GM21529 (cell line): Measurements from ENCODE around the gene JUP.

Source experiments
- ATAC-seq: cut with Tn5 transposase; IDR thresholded peaks from one replicate; pipeline ENCODE4 v1.9.1; 2021; ENCODE audit not compliant: unreplicated experiment

The JUP gene

DNA sequence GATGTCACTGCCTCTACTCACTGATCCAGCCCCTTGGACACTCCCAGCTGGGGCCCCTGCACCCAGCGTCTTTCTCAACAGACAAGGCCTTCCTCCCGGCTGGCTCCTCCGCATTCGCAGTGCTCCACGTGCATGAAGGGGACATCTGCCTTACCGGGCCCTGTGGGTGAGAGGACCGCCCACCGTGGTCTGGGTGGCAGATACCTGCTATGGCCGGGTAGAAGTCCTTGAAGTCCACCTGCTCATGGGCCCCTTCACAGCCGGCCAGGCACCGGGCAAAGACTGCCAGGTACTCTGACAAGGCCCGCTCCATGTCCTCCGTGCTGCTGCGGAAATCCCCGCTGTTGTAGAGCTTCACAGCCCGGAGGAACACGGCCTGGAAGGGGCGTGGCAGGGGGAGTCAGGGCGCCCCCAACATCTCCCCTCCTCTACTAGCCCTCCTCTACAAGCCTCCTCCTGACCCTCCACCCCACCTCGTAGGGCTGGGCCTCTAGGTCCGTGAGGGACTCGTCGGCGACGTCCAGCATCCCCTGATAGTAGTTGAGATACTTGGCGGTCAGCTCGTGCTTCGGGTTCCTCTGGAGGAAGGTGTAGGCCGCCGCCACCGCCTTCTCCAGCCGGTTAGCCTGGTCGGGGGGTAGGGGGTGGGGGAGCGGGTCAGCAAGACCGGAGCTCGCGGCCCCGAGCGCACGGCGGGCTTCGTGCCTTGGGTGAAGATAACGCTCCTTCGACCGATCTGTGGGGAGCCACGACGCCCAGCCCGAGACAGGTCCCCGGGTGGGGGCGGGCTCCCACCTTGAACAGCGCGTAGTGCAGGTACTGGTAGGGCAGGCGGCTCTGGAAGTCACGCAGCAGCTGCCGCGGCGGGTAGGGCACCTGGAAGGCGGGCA lies 24.4 kb upstream of the JUP start:
- no peak for ATAC-seq

DNA sequence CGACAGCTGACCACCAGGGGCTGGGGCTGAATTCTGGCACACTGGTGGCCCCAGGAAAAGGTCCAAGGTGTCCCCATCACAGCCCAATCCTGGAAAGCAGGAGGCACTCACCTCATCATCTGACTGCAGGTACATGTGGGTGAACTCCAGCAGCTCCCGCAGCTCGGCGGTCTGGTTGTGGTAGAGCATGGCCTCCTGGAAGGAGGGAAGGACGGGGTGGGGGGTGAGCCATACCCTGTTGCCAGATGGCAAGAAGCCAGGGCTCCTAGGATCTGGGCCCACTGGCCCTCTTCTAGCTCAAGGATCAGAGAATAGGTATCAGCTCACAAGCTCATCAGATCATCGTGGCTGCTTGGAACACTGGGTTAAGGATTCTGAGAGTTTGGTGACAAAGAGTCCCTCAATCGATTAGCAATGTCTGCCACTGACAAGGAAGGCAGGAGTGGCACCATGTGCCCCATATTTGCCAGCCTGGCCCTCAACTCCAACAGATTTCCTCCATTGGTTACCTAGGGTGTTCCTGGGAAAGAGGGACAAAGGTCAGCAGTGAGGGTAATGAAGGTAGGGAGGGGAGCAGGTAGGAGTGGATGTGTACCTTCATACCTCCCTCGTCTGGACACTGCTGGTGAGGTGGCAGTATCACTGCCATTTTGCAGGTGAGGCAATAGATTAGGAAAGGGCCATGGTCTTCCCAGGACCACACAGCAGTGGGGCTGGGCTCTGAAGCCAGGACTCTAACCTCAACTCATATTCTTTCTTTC lies 20.4 kb upstream of the JUP start:
- ATAC-seq, result no peak

DNA sequence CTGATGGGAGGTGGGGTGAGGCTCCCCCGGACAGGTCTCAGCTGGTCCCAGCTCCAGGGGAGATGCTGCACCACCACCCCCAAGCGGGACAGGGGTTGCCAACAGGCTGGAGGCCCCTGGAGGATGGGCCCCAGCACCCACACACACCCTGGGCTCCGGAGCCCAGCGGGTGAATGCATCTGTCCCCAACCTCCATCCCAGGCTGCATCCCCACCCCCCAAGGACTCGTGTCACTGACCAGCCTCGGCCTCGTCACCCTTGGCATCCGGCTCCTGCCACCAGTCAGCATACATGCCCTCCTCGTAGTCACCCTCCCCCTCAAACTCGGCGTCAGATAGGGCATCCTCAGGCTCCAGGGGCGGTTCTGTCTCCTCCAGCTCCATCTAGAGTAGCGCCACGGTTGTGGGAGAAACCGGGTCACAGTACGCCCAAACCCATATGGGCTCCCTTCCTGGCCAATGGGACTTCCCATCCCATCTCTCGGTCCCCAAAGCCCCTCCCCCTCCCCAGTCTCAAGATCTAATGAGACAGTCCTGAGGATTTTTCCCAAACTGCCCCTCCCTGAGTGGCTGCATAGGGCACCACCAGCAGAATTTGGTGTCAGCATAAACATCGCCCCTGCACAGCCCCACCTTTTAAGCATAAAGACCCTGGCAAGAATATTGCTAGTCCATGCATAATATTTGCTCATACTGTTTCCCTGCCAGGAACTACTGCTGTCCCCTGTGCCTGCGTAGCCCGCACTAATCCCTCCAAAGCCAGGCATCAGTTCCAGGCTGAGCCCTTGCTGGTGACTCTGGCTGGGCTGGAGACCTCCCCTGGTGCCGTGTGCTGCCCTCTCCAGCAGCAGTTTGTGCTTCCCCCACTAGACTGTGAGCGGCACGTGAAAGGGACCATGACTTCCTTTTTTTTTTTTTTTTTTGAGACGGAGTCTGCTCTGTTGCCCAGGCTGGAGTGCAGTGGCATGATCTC lies 16.8 kb upstream of the JUP start:
- no peak for ATAC-seq

DNA sequence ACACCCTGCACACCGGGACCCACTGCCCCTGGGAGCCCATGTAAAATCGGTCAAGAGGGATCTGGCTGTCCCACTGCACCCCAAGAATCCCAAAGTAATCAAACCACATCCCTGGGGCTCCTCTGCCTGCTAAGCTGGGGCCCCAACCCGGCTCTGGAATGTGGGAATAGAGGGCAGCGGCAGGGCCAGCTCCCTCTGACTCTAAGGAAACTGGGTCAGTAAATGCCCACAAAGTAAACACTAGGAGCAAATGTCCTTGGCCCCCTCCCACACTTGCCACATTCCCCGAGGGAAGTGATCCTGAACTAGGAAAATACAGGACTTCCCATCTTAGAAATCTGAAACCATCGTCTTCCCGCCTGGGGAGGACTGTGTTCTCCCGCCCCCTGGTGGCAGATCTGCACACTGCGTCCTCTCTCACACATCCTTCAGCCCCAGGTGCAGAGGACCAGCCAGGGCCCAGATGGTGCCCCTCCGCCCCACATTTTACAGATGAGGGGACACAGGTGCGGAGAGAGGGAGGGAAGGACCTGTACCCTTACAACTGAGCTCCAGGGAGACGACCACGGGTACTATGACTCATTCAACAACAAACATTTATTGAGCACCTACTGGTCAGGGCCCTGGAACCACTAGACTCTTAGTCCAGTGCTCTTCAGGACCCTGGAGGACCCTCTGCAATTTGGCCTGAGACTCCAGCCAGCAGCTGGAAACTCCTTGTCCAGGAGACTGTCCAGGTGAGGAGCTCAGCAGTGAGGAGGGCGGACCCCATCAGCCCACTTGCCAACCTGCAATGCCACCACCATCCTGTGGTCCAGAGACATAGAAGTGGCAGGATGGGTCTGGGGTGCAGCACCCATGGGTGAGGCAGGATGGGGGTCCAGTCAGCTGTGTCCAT lies 15.1 kb upstream of the JUP start:
- no peak for ATAC-seq

DNA sequence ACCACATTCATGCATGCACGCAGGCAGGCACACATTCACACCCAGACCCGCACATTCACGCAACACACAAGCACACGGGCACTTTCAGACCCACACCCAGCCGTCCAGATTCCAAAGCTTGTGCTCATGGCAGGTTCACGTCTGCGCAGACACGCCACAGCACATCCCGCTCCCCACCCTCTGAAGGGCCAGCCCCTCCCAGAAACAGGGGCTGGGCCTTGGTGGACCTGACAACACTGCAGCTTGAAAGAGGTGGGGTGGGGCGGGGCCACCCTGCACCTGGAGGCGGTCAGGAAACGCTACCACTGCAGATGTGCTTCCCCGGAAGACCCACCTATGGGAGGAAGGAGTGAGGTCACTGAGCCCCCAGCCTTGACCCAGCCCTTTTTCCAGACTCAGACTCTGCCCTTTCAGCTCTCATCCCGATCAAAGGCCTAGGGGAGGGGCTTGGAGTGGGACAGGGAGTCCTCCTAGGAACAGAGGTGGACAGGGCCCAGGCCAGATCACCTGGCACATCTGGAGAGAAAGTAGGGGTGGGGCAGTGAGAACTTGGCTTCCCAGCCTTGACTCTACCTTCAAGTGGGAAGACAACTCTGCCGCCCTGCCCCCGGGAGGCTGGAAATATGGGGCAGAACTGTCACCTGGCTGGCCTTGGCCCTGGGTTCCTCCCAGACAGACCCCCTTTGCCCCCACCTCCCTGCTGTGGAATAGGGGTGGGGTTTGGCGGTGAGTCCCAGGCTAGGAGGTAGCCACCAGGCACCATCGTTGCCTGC lies 14.3 kb upstream of the JUP start:
- ATAC-seq, result no peak

DNA sequence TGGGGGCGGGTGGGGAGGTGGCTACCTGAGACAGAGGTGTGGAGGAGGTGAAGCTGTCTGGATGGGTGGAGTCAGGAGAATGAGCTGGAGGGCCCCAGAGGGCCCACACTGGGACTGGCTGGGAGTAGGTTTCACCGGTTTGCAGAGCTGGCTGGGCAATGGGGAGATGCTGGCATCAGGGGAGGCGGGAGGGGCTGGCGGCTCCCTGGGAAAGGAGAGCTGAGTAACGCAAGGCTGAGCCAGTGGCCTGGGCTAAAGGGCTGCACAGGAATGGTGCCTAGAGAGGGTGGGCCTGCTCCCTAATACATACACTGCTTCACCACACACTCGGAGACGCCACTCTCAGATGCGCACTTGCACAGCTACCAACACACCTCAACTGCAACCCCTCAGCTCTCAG lies 12.9 kb upstream of the JUP start:
- ATAC-seq, result no peak

DNA sequence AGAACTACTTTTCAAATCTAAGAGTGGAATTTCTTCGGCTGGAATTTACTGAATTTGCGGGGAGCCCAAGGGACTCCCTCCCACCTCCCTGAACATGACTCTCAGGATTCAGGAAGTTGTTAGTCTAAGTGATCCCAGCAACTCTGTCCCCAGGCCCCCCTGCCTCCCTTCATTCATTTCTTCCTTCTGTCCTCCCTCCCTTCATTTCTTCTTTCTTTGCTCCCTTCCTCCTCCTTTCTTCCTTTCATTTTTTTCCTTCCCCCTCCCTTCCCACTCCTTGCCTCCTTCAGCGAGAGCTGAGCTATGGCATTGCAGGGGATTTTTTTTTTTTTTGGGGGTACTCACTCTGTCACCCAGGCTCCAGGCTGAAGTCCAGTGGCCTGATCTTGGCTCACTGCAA lies 10.9 kb upstream of the JUP start:
- no peak for ATAC-seq

DNA sequence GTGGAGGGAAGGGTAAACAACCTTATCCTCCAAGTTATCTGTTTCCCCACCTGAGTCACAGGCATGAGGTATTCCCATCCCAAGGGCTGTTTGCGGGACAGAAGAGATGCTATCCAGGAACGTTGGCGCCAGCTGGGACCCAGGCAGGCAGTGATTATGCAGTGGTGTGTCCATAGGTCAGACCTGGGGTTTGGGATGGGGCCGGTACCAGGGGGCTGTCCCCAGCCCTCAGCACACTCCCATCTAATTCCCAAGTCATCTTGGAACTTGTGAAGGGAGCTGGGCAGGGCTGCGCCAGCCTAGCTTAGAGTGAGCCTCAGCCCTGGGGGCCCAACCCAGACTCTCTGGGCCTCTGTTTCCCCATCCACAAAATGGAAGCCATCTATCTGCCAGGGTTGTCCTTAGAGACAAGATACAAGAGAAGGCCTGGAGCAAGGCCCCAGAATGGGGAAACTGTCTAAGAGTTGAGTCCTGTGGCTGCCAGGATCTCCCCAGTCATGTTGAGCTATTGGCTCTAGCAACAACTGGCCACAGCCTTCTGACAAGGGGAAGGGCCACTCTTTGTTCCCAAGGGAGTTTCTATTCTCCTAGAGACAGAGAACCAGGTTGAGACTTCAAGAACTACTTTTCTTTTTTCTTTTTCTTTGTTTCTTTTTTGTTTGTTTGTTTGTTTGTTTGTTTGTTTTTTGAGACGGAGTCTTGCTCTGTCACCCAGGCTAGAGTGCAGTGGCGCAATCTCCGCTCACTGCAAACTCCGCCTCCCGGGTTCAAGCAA lies 9.8 kb upstream of the JUP start:
- ATAC-seq, result no peak

DNA sequence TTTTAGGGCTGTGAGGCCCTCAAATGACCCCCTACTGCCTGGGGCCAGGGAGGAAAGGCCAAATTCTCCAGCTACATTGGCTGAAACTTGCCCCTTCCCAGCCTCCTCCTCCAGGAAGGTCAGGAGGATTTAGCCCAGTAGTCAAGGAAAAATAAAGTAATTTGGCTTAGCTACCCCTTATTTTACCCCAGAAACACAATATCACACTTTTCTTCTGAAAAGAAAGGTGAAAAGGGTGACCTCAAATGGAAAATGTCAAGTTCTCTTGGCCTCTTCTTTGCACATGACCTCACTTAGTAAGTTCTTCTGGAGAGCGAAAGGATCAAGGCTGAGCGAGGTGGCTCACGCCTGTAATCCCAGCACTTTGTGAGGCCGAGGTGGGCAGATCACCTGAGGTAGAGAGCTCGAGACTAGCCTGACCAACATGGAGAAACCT lies 8.0 kb upstream of the JUP start:
- ATAC-seq, result no peak

DNA sequence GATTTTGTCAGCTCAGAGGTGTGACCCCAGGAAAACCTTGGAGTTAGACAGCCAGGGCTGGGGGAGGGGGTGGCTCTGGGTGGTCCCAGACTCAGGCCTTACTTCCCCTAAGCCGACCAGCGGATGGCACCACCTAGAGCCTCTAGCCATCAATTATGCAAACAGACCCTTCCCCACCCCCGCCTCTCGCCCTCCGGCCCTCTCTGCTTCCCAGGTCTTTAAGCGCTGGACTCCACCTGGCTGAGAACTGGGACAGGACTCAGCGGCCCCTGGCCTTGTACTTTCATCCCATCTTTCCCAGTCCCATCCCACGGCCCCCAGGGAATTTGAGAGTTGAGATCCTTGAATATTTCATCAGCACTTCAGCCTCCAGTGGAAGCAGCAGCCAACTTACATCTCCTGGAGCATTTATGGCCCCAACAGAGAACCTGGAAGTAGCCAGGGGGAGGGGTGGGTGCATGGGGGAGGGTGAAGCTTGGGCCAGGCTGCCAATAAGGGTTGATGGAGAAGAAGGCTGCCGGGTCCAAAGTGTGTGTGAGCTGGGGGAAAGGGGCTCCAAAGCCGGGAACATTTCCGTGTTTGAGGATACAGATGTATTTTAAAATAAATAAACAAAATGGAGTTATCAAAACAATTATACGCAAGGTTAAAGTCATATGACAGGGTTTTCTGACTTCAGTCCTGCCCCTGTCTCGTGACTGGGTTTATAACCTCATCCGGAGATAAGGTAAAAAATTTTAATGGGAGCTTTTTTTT lies 7.5 kb upstream of the JUP start:
- no peak for ATAC-seq

DNA sequence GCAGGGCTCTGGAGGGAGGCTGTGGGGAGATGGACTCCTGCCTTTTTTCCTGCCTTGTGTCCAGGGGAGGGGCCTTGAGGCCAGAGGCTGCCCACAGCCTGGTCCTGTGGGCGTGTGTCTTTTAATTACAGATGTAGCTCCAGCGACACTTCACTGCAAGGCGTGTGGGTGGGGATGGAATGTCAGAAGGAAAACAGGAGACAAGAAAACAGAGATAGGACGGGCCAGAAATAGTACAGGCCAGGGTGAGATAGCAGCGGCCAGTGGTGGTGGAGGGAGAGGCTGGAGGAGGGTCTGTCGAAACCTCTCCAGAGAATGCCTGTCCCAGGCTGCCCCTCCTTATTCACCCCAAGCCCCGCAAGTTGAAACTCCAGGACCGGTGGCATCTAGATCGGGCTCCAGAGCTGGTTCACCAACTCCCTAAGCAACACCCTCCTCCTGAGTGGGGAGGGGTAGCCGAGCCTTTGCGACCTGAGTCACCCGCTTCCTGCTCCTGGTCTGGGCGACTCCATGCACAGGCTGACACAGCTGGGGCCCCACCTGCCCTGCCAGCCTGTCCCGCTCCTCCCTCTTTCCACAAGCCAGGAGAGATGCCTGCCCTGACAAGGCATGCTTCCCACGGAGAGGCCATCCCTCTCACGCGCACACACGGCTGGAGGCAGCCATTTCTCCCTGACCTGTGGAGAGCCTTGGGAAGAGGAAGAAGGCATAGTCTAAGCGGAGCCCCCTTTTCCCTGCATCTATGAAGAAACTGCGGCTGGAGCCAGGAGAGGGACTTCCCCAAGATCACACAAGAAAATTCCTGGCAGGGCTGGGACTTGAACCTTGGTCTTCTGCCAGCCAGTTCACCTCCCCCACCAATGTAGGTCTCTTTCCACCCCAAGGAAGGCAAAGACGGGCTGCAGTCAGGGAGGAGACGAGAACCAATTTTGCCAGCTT lies 6.6 kb upstream of the JUP start:
- ATAC-seq, result no peak

DNA sequence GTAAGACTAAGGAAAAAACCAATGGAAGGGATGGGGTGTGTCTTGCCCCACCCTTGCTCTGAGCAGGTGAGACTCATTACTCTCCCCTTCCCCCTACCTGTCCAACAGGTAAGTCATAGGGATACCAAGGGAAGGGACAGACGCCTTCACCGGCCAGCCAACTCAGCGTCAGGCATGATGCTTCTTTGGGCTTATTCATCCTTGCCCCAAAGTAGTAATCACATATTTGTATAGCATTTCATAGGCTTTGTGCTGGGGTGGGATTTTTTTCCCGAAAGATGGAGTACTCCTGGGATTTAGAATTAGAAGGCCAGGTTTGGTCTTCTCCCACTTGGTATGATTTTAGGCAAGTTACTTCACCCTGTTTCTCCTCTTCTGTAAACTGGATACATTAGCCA lies 509 bp upstream of the JUP start:
- no peak for ATAC-seq

DNA sequence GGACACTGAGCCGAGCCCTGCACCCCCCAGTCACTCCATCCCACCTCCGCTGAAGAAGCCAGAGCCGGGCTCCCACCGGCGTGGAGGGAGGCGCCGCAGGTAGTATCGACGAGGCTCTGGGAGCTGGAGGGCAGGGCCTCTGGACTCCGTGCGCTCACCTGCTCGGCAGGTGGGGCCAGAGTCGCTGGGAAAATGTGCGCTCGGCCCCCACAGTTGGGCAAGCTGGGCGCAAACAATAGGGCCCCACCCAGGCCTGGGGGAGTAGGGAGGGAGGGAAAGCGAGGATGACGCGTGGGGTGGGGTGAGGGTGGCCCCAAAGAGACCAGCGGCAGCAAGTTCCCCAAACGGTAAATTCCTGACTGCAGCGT lies 668 bp downstream of the JUP start:
- no peak for ATAC-seq

DNA sequence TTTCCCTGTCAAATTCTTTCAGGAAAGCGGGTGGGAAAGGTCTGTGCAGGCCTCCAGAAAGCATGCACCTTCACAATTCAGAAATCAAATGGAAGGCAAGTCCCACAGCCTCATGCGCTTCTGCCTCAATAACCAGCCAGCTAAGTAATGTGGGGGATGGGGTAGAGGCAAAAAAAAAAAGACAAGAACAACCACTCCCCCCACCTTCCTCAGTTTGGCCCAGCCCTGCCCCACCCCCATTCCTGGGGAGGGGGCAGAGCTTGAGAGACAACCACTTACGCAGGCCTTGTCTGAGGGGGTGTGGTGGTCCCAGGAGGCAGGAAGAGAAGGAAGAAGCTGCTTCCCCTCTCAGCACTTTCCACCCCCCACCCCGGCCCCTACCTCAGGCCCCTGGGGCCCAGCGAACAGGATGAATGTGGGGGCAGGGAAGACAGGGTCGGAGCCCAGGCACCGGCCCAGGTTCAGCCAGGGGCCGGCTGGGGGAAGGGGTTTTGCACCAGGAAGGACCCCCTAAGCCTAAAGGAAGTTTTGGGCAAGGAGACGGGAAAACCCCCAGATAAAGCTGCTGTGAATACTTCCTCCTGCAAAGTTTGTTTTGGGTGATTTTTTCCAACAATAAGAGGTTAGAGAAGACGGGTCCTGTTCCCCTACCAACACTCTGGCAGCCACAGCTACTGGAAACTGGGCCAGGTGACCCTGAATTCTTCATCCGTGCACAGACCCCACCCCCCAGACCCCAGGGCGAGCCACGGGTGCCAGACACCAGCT lies 1.2 kb downstream of the JUP start:
- ATAC-seq, result no peak

DNA sequence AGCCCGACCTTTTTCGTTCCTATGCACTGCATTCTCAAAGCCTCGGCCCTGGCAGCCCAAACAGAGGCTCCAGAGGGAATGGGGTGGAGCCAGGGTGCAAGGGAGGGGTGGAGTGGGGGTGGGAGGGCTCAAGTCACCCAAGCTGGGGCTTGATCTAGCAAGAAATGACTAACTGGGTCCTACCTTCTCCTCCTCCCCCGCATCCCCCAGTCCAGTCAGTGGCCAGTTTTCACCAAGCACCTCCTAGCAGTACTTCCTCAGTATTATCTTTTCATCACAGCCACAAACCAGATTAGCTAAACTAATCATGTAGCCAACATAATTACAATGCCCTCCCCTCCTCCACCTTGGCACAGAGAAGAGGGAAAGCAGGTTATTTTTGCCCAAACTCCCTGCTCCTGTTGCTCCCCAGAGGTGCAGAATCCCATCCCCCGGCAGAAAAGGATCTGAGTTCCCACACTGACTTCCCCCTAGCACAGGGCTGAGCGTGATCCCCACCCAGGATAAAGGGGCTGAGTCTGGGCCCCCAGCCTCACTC lies 2.2 kb downstream of the JUP start:
- ATAC-seq, result no peak

DNA sequence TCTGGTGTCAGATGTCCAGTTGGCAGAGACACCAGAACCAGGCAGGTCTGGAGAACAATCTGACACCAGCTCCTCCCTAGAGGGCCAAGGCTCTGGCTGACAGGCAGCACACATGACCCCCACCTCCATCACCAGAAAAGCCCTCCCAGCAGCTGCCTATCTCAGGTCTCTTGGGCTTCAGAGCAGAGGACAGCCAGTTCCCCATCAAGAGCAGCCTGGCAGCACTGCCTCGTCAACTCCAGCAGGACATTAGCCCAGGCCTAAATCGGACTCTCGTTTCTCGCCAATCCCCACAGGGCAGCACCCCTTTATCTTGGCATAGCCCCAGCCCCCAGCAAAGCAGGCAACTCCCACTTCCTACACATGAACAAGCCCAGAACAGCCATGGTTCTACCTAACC lies 4.4 kb downstream of the JUP start:
- no peak for ATAC-seq
